WTC11 (cell line): ENCODE results near the gene CMTM7.

ENCODE experiments used
- CTCF ChIP-seq: fragments of 200-600 bp; IDR thresholded peaks from 2 replicates; pipeline ENCODE4 v1.8.0; 2022; ENCODE audit warnings: antibody characterized with exemption
- ESRRA ChIP-seq: sonication (generic); formaldehyde crosslinking; IDR thresholded peaks from 2 replicates; pipeline ENCODE4 v1.8.1; 2022; ENCODE audit warnings: mild to moderate bottlenecking, missing genetic modification reagents, borderline replicate concordance

- TF ChIP-seq CTCF (no peak), ESRRA (no peak)
These were observed 92.1 kb downstream of the CMTM7 start for GRCh38 chr3:32483772-32484171.
